Measurements from ENCODE around the gene GLDN. TPM values are rescaled to one million over a fixed set of nuclear protein-coding genes. Genes with fewer than 3 reads are reported as not detected.

The GLDN gene
- polyA plus RNA-seq, 1 of the 3 experiments (the other 2 are of a cell fraction) = not detected

DNA sequence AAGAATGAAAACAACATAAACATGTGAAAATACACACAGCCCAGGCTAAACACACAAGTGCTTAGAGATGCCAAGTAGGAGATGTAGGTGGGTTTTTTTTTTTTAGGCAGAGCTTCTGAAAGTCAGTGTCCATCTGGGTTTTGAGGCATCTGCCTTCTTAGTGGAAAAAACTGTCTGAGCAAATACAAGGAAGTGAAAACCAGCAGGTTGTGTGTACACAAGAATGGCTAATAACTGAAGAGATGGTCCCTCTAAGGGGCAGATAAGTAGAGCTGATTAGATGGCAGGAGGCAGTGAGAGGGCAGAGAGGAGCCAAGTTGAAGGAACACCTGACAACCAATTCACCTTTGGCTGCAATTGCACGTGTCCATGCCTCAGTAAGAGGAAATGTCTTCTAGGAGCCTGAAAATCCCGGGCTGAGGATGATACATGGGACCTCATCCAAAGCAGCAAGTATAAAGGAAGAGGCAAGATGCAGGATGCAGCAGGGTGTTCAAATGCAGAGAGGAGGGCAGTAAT is 37.9 kb upstream of the GLDN start:
- H3K79me2 ChIP-seq (ENCODE audit: insufficient read depth) = no peaks in the 10 kb centered on the region
- ChIA-PET POLR2A (no interaction called here), CTCF (no interaction called here)
- TF ChIP-seq GABPA (IDR thresholded peaks at IDR 0.05; ENCODE audit: low read depth) (no peak), EZH2phosphoT487 (IDR thresholded peaks at IDR 0.05; ENCODE audit: borderline replicate concordance, low read depth) (no peak), MAX (IDR thresholded peaks at IDR 0.05; ENCODE audit: low read depth) (no peak), NFIC (IDR thresholded peaks at IDR 0.05; ENCODE audit: borderline replicate concordance) (no peak)
- no peaks in the 10 kb centered on the region for H3K4me1 ChIP-seq (ENCODE audit: control insufficient read depth in 1 of 2, insufficient read depth in 2 of 2, low read depth in 1 of 2, low read length in 1 of 2)
- no peaks in the 10 kb centered on the region for H4K20me1 ChIP-seq (ENCODE audit: insufficient read depth)
- no peaks in the 10 kb centered on the region for H3K27me3 ChIP-seq (ENCODE audit: insufficient read depth)
- no peak overlapping the region for H2AFZ ChIP-seq (ENCODE audit: low read depth)
- no peaks in the 10 kb centered on the region for H3K9me2 ChIP-seq
- H3K4me2 ChIP-seq = no peak overlapping the region
- H3F3A ChIP-seq (replicated peaks; ENCODE audit: insufficient read depth) = no peaks in the 10 kb centered on the region
- H3K9ac ChIP-seq = no peak overlapping the region
- H3K4me3 ChIP-seq (ENCODE audit: low read depth in 2 of 2, low read length in 1 of 2) = no peak overlapping the region
- whole genome bisulfite sequencing (ENCODE audit: low lambda C conversion rate) = 9% methylated on average over 2 of the region's 2 CpGs
- H3K9me3 ChIP-seq = no peaks in the 10 kb centered on the region
- H3K27ac ChIP-seq (ENCODE audit: low read depth in 2 of 2, low read length in 1 of 2) = no peak overlapping the region
- H3K36me3 ChIP-seq (replicated peaks in 1 of 2; ENCODE audit: control insufficient read depth in 1 of 2, insufficient read depth in 2 of 2, low read length in 1 of 2) = no peaks in the 10 kb centered on the region
- no peak for DNase-seq

DNA sequence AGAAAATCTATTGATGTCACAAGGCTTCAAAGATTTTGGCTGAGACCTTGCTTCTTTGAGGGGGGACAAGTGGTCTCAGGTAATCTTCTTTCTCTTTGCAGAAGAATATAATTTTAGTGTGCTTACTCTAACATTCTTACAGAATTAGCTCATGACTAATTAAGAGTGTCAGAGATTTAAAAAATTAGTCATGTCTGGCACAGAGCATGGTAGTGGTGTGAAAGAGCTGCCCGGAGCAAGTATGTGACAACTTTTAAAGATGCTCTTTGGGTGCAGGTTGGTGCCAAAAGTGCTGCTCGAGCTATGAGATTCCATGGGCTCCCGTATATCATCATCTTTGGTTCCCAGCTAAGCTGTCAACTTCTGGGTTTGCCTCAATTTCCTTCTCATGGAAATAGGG is 34.1 kb upstream of the GLDN start:
- Histone ChIP-seq H3K27me3 (ENCODE audit: insufficient read depth) (no peaks in the 10 kb centered on the region), H3K9me2 (no peaks in the 10 kb centered on the region)
- CTCF ChIA-PET = interaction anchor here (1.4 kb wide), 1 partner anchor 12 kb away, joined by 4 read pairs; no protein-coding TSS in a partner anchor

More for the DNA sequence above, 34.1 kb upstream of the GLDN start:
- H3F3A ChIP-seq (replicated peaks; ENCODE audit: insufficient read depth) = no peaks in the 10 kb centered on the region
- no peak overlapping the region for H3K9ac ChIP-seq
- POLR2A ChIA-PET = no interaction called here
- no peaks in the 10 kb centered on the region; a peak in 1 of 4 replicates for H3K4me1 ChIP-seq (ENCODE audit: control insufficient read depth in 1 of 2, insufficient read depth in 2 of 2, low read depth in 1 of 2, low read length in 1 of 2)
- no peak overlapping the region for H3K4me2 ChIP-seq
- H2AFZ ChIP-seq (ENCODE audit: low read depth) = no peak overlapping the region
- TF ChIP-seq MEF2A (IDR thresholded peaks at IDR 0.05; ENCODE audit: borderline replicate concordance, low read depth) (no peak), CTCF (IDR thresholded peaks at IDR 0.05) (no peak), YY1 (IDR thresholded peaks at IDR 0.05; ENCODE audit: low read depth) (no peak), TAF1 (IDR thresholded peaks at IDR 0.05; ENCODE audit: borderline replicate concordance, low read depth, low read length) (no peak), ZBTB33 (IDR thresholded peaks at IDR 0.05; ENCODE audit: borderline replicate concordance, low read depth) (no peak), FOXM1 (IDR thresholded peaks at IDR 0.05; ENCODE audit: low read depth) (no peak)
- TF ChIP-seq, protein P1, sequence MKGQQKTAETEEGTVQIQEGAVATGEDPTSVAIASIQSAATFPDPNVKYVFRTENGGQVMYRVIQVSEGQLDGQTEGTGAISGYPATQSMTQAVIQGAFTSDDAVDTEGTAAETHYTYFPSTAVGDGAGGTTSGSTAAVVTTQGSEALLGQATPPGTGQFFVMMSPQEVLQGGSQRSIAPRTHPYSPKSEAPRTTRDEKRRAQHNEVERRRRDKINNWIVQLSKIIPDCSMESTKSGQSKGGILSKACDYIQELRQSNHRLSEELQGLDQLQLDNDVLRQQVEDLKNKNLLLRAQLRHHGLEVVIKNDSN (IDR thresholded peaks at IDR 0.05; ENCODE audit: borderline replicate concordance, low read depth) = no peak
- no peak overlapping the region for H3K4me3 ChIP-seq (ENCODE audit: low read depth in 2 of 2, low read length in 1 of 2)
- DNase-seq = no peak
- no peaks in the 10 kb centered on the region for H3K36me3 ChIP-seq (replicated peaks in 1 of 2; ENCODE audit: control insufficient read depth in 1 of 2, insufficient read depth in 2 of 2, low read length in 1 of 2)
- no peaks in the 10 kb centered on the region for H4K20me1 ChIP-seq (ENCODE audit: insufficient read depth)
- H3K79me2 ChIP-seq (ENCODE audit: insufficient read depth) = no peaks in the 10 kb centered on the region
- WGBS (ENCODE audit: low lambda C conversion rate) = 28% methylated on average over 3 of the region's 3 CpGs
- H3K9me3 ChIP-seq = no peaks in the 10 kb centered on the region
- no peak overlapping the region for H3K27ac ChIP-seq (ENCODE audit: low read depth in 2 of 2, low read length in 1 of 2)

All from SK-N-SH (cell line).